CD8-positive, alpha-beta memory T cell (primary cell): Measurements from ENCODE around the gene CYP46A1. TPM values are rescaled to one million over a fixed set of nuclear protein-coding genes. Genes with fewer than 3 reads are reported as not detected.

ENCODE experiments used
- CTCF ChIA-PET: fragments of 350-600 bp; sonication (Branson Sonifier 250); formaldehyde crosslinking; loops from one replicate; lab custom pipeline; 2021; ENCODE audit warnings: antibody characterized with exemption; lab: Charles Lee
- POLR2A ChIA-PET: fragments of 350-600 bp; sonication (Branson Sonifier 250); formaldehyde crosslinking; loops from one replicate; lab custom pipeline; 2021; ENCODE audit warnings: antibody characterized with exemption; lab: Charles Lee
- DNase-seq, 5 donors: peaks; one replicate each; pipeline versions ENCODE4 v3.0.0 to v3.0.0-alpha.2; 2020 to 2022; ENCODE audit warnings: mixed read lengths in 1 of 5
- H3K27ac ChIP-seq: one replicate; pipeline ENCODE4 v1.7.0; 2013; ENCODE audit warnings: low read depth, mild to moderate bottlenecking, low read length, moderate library complexity
- H3K27me3 ChIP-seq: 2 replicates; pipeline ENCODE4 v1.7.0; 2013; ENCODE audit warnings: low read length, mild to moderate bottlenecking; ENCODE audit not compliant: insufficient read depth, poor library complexity, severe bottlenecking
- H3K36me3 ChIP-seq: 2 replicates; pipeline ENCODE4 v1.7.0; 2013; ENCODE audit warnings: mild to moderate bottlenecking, low read length, moderate library complexity; ENCODE audit not compliant: insufficient read depth
- H3K4me1 ChIP-seq: 2 replicates; pipeline ENCODE4 v1.7.0; 2013; ENCODE audit warnings: mild to moderate bottlenecking, low read length, moderate library complexity; ENCODE audit not compliant: insufficient read depth
- H3K4me3 ChIP-seq: 2 replicates; pipeline ENCODE4 v1.7.0; 2013; ENCODE audit warnings: mild to moderate bottlenecking, low read length
- H3K9me3 ChIP-seq: 2 replicates; pipeline ENCODE4 v1.7.0; 2013; ENCODE audit warnings: mild to moderate bottlenecking, low read length
- H3K27ac Mint-ChIP-seq, 8 donors: one replicate each; pipeline ENCODE4 v1.8.0; 2020 to 2021; ENCODE audit warnings: mixed read lengths in 8 of 8, mild to moderate bottlenecking in 6 of 8, inconsistent platforms in 3 of 8, moderate library complexity in 3 of 8
- H3K27me3 Mint-ChIP-seq, 2 donors: one replicate each; pipeline ENCODE4 v1.8.0; 2020 to 2021; ENCODE audit warnings: mixed read lengths in 2 of 2, mild to moderate bottlenecking in 1 of 2, moderate library complexity in 1 of 2
- H3K36me3 Mint-ChIP-seq, 3 donors: one replicate each; pipeline ENCODE4 v1.8.0; 2020 to 2021; ENCODE audit warnings: mixed read lengths in 3 of 3, inconsistent platforms in 1 of 3, mild to moderate bottlenecking in 1 of 3
- H3K4me1 Mint-ChIP-seq, 3 donors: one replicate each; pipeline ENCODE4 v1.8.0; 2020 to 2021; ENCODE audit warnings: mixed read lengths in 3 of 3, inconsistent platforms in 1 of 3, mild to moderate bottlenecking in 1 of 3
- H3K4me3 Mint-ChIP-seq, 7 donors: one replicate each; pipeline ENCODE4 v1.8.0; 2020 to 2021; ENCODE audit warnings: mixed read lengths in 7 of 7, mild to moderate bottlenecking in 6 of 7, moderate library complexity in 4 of 7, inconsistent platforms in 2 of 7
- H3K9me3 Mint-ChIP-seq, 5 donors: one replicate each; pipeline ENCODE4 v1.8.0; 2020 to 2022; ENCODE audit warnings: mixed read lengths in 5 of 5, mild to moderate bottlenecking in 3 of 5, moderate library complexity in 2 of 5, inconsistent platforms in 1 of 5
- polyA plus RNA-seq: library from polyadenylated mRNA; unstranded; fragments of 300-500 nt; fragmentation: Illumina TruSeq; gene quantifications from one replicate; pipeline ENCODE4 v1.2.3, GENCODE V29; 2021
- total RNA-seq, 2 experiments: library from RNA; stranded (reverse); gene quantifications; one replicate each; pipeline ENCODE4 v1.2.3, GENCODE V29; 2021

The CYP46A1 gene
- total and polyA plus RNA-seq, 3 experiments from 2014 or later: 0.07 to 0.20 TPM; not detected in 1

DNA sequence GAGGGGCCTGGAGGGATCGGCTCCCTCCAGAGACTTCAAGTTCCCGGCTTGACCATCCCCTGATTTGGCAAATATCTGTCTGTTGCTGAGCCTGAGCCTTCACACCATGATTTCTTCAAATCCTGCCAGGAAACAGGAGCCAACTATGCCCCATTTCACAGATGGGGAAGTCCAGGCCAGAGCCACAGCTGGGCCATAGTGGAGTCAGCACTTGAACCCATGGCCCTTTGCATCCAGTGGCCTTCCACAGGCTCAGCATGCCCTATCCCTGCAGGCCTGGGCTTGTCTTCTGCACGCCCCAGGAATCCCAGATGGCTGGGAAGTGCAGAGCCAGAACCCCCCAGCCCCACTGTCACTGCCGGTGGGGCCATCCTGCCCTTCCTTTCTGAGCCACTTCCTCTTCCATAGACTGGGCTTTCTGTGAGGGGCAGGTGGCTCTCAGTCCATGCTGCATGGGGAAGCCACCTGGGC is 44.9 kb downstream of the CYP46A1 start:
- H3K4me3 ChIP-seq: no peak overlapping the region
- Mint-ChIP-seq H3K9me3 (no peaks in the 10 kb centered on the region), H3K27ac (no peak overlapping the region), H3K4me1 (peaks cover 0 to 3% (median 2%) of the 10 kb centered on the region in 3 donors), H3K27me3 (peaks cover 19 to 49% of the 10 kb centered on the region in 2 donors), H3K36me3 (no peaks in the 10 kb centered on the region), H3K4me3 (no peak overlapping the region)
- ChIA-PET POLR2A (no interaction called here), CTCF (interaction anchor here (1.2 to 2.3 kb wide), 6 partner anchors 12 to 168 kb away, joined by 4 to 9 read pairs (median 6); no protein-coding TSS in a partner anchor)
- H3K9me3 ChIP-seq: no peaks in the 10 kb centered on the region
- no peak overlapping the region for H3K27ac ChIP-seq
- peak in 1 of 5 donors; percentile 29 for DNase-seq
- no peaks in the 10 kb centered on the region for H3K4me1 ChIP-seq
- H3K36me3 ChIP-seq: no peaks in the 10 kb centered on the region
- H3K27me3 ChIP-seq: no peaks in the 10 kb centered on the region

DNA sequence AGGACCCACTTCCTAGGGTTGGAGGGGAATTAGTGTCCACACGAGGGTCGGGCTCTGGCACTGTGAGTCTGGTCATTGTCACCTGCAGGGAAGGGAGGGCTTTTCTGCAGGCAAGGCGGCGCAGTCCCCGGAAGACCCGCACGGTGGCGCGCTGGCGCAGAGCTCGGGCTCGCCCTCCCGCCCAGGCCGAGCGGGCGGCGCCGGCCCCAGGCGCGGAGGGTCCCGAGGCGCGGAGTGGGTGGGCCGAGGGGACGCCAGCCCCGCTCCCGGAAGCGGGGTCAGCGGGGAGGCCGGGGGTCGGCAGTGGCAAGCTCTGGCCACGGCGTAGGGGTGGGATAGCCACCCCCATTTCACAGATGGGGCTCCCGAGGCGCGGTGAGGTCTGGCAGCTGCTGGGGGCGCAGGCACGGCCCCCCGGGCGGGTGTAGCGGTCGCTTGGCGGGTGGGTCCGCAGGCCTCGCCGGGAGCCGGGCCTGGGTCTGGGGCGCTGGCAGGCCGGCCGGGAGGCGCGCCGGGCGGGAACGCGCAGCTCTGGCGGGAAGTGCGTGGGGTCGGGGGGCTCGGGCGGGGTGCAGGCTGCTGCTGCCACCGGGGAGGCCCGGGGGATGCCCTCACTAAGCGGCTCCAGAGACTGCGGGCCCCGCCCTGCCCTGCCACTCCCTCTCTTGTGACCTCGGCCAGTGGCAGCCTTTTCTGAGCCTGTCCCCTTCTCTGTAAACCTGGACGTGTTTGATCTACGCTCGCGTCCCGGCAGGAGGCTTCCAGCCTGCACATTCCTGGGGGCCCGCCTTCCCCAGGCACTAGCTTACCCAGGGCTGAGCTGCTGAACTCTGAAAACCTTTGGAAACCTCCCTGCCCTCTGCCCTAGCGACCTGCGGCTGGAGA is 46.1 kb downstream of the CYP46A1 start:
- DNase-seq: peak; percentile 33 to 63 (median 55)
- Mint-ChIP-seq H3K36me3 (no peaks in the 10 kb centered on the region), H3K27me3 (peaks cover 19 to 46% of the 10 kb centered on the region in 2 donors), H3K9me3 (no peaks in the 10 kb centered on the region), H3K27ac (no peak overlapping the region), H3K4me3 (peak overlapping the region in 4 of 7 donors; percentile 40 to 62 (median 54)), H3K4me1 (peaks cover 0 to 3% (median 2%) of the 10 kb centered on the region in 3 donors)
- ChIA-PET CTCF (interaction anchor here (0.8 to 2.3 kb wide), 11 partner anchors 9 to 167 kb away, joined by 3 to 9 read pairs (median 6); no protein-coding TSS in a partner anchor), POLR2A (no interaction called here)
- H3K36me3 ChIP-seq: no peaks in the 10 kb centered on the region
- H3K4me1 ChIP-seq: no peaks in the 10 kb centered on the region
- H3K9me3 ChIP-seq: no peaks in the 10 kb centered on the region
- H3K27me3 ChIP-seq: no peaks in the 10 kb centered on the region
- no peak overlapping the region for H3K4me3 ChIP-seq
- H3K27ac ChIP-seq: no peak overlapping the region

DNA sequence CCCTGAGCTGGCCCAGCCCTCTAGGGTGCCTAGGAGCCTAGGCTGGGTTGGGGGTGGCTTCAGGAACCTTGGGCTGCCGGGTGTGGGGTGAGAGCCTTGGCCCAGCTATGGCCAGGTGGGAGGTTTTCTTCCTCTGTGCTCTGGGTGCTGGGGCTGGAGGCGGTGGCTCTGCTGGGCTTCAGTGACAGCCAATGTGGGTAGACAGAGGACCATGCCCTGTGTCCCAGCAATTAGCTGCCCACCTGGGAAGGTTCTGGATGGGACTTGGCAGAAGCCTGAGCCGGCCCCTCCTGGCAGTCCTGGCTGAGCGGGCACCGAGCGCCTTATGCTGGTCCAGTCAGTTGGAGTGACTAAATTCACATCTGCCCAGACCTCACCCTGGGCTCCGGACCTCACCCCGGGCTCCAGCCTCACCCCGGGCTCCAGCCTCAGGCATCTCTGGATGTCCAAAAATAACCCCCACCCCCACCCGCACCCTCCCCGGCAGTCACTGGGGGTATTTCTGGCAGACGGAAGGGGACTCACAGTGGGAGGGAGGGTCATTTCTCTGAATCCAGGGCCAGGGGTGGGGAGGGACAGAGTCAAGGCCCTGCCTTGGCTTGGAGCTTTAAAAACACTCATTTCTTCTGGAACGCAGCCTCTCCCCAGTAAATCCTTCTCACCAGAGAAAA is 46.9 kb downstream of the CYP46A1 start:
- peaks cover 1% of the 10 kb centered on the region for H3K27me3 ChIP-seq
- peak overlapping the region in 1 of 8 donors; percentile 72 for H3K27ac Mint-ChIP-seq
- no peaks in the 10 kb centered on the region for H3K4me1 ChIP-seq
- POLR2A ChIA-PET: no interaction called here
- no peaks in the 10 kb centered on the region for H3K9me3 ChIP-seq
- no peaks in the 10 kb centered on the region for H3K9me3 Mint-ChIP-seq
- no peaks in the 10 kb centered on the region for H3K36me3 Mint-ChIP-seq
- no peaks in the 10 kb centered on the region for H3K36me3 ChIP-seq
- no peak overlapping the region for H3K27ac ChIP-seq
- peak in 1 of 5 donors; percentile 37 for DNase-seq
- H3K27me3 Mint-ChIP-seq: peaks cover 23 to 48% of the 10 kb centered on the region in 2 donors
- peaks cover 0 to 3% (median 2%) of the 10 kb centered on the region in 3 donors for H3K4me1 Mint-ChIP-seq
- CTCF ChIA-PET: interaction anchor here (0.8 to 2.3 kb wide), 5 partner anchors 8 to 158 kb away, joined by 4 to 9 read pairs (median 6); no protein-coding TSS in a partner anchor
- H3K4me3 Mint-ChIP-seq: peak overlapping the region in 3 of 7 donors; percentile 40 to 62 (median 49)
- H3K4me3 ChIP-seq: no peak overlapping the region

DNA sequence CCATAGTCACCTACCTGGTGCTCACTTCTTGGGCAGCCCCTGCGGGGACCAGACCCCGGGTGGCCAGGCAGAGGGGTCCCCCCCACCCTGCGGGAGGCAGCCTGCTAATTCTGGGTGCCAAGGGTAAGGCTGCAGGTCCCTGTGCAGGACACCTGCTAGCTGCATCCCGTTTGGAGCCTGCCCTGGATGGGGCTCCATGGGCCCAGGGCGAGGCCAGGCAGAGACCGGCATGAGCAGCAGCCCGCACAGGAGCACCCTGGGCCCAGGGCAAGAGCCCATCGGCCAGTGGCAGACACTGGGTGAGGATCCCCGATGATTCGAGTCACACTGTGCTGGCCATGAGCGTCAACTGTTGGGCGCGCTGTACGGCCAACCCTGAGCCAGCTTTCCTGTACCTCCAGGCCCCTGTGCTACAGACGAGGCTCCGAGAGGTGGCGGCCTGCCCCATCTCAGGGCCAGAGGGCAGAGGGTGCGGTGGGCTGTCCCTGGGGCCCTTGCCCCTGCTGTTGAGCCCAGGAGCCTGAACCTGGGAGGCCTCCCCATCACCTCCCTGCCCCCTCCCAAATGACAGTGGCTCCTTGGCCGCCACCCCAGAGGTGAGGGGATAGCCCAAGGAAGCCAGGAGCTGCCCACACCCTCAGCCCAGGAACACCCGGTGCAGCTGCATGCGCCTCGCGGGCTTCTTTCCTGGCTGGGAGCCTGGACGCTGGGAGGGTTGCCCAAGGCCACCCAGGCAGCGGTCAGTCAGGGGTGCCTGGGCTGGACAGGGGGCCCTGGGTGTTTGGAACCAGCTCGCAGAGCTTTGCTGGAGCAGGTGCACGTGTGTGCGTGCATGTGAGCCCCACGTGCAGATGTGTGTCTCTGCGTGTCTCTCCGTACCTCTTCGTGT is 47.7 kb downstream of the CYP46A1 start:
- Histone ChIP-seq H3K27ac (no peak overlapping the region), H3K27me3 (peaks cover 4% of the 10 kb centered on the region), H3K4me3 (no peak overlapping the region), H3K36me3 (no peaks in the 10 kb centered on the region), H3K4me1 (no peaks in the 10 kb centered on the region), H3K9me3 (no peaks in the 10 kb centered on the region)
- no peak overlapping the region for H3K27ac Mint-ChIP-seq
- H3K4me3 Mint-ChIP-seq: no peak overlapping the region
- CTCF ChIA-PET: no interaction called here
- H3K36me3 Mint-ChIP-seq: no peaks in the 10 kb centered on the region
- H3K4me1 Mint-ChIP-seq: peaks cover 0 to 3% (median 2%) of the 10 kb centered on the region in 3 donors
- peaks cover 26 to 50% of the 10 kb centered on the region in 2 donors for H3K27me3 Mint-ChIP-seq
- no peaks in the 10 kb centered on the region for H3K9me3 Mint-ChIP-seq
- DNase-seq: peak in 1 of 5 donors; percentile 36
- POLR2A ChIA-PET: no interaction called here

DNA sequence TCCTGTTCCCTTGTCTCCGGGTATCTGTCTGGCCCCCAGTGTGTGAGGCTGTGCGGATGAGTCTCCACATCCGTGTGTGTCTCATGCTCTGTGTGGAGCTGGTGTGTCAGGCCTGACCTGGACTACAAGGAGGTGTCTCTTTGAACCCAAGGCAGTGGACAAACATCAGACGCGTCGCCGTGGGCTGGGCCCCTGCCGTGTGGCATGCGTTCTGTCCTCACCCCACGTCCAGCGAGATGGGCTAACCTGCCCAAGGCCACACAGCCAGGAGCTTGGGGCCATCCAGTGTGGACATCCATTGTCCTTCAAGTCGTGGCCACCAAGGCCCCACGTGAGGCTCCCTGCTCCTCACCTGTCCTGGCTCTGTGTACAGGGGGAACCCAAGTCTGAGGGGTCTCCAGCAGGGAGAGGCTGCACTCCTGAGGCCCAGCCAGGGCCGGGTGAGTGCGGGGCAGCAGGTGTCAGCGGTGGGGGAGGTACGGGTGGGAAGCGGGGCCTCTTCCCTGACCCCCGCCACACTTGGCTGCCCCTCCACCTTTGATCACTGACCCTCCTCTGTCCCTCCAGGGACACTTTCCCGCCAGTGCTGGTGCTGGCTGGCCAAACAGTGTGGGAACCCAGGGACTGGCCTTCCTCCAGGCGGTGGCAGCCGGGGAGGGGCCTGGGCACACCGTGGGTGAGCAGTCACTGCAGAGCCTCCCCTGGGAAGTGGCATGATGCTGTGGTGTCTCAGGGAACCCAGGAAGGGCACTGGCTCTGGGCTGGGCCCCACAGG is 48.5 kb downstream of the CYP46A1 start:
- Mint-ChIP-seq H3K4me3 (no peak overlapping the region), H3K36me3 (no peaks in the 10 kb centered on the region), H3K27me3 (peaks cover 31 to 53% of the 10 kb centered on the region in 2 donors), H3K4me1 (peaks cover 0 to 6% (median 2%) of the 10 kb centered on the region in 3 donors), H3K27ac (no peak overlapping the region), H3K9me3 (no peaks in the 10 kb centered on the region)
- no peak overlapping the region for H3K4me3 ChIP-seq
- H3K36me3 ChIP-seq: no peaks in the 10 kb centered on the region
- no peak overlapping the region for H3K27ac ChIP-seq
- H3K9me3 ChIP-seq: no peaks in the 10 kb centered on the region
- peak in 1 of 5 donors; percentile 36 for DNase-seq
- no peaks in the 10 kb centered on the region for H3K4me1 ChIP-seq
- CTCF ChIA-PET: no interaction called here
- POLR2A ChIA-PET: no interaction called here
- peaks cover 4% of the 10 kb centered on the region for H3K27me3 ChIP-seq

DNA sequence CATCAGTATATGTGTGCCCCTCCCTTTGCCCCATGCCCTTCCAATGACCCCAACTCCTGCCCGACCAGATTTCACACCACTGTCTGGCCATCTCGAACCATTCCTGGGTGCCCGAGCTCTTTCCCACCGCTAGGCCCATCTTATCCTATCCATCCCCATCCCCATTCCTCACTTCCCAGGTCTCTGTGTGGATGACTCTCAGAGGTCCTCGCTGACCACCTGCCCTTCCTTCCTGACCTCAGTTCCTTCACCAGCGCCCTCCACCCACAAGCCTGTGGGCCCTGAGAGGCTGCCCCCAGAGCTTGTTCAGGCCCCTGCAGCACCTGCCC is 49.1 kb downstream of the CYP46A1 start:
- Histone ChIP-seq H3K4me1 (no peaks in the 10 kb centered on the region), H3K27ac (no peak overlapping the region), H3K9me3 (no peaks in the 10 kb centered on the region), H3K4me3 (no peak overlapping the region), H3K36me3 (no peaks in the 10 kb centered on the region), H3K27me3 (peaks cover 7% of the 10 kb centered on the region)
- Mint-ChIP-seq H3K27me3 (peaks cover 31 to 50% of the 10 kb centered on the region in 2 donors), H3K27ac (no peak overlapping the region), H3K36me3 (no peaks in the 10 kb centered on the region), H3K4me1 (peaks cover 0 to 6% (median 2%) of the 10 kb centered on the region in 3 donors), H3K4me3 (no peak overlapping the region), H3K9me3 (no peaks in the 10 kb centered on the region)
- DNase-seq: no peak
- ChIA-PET CTCF (no interaction called here), POLR2A (no interaction called here)
